Activated CD4-positive, alpha-beta T cell treated with anti-CD3 and anti-CD28 coated beads, Interleukin-2, amount 10 ng/mL, durations not matched to agents 7 days and 5 days (primary cell): ENCODE data around the gene CXADR. TPM values are rescaled to one million over a fixed set of nuclear protein-coding genes. Genes with fewer than 3 reads are reported as not detected.

Experiments
- CTCF ChIA-PET: fragments of 350-600 bp; sonication (Branson Sonifier 250); formaldehyde crosslinking; loops from one replicate; lab custom pipeline; 2021; ENCODE audit warnings: antibody characterized with exemption; lab: Charles Lee
- POLR2A ChIA-PET: fragments of 350-600 bp; sonication (Branson Sonifier 250); formaldehyde crosslinking; loops from one replicate; lab custom pipeline; 2021; ENCODE audit warnings: antibody characterized with exemption; lab: Charles Lee
- DNase-seq: peaks from one replicate; pipeline ENCODE4 v3.0.0-alpha.2; 2020
- H3K27ac Mint-ChIP-seq: one replicate; pipeline ENCODE4 v1.8.0; 2021; ENCODE audit warnings: mild to moderate bottlenecking, moderate library complexity, mixed read lengths
- H3K27me3 Mint-ChIP-seq: one replicate; pipeline ENCODE4 v1.8.0; 2021; ENCODE audit warnings: mixed read lengths
- H3K36me3 Mint-ChIP-seq: one replicate; pipeline ENCODE4 v1.8.0; 2021; ENCODE audit warnings: low read depth, mixed read lengths
- H3K4me1 Mint-ChIP-seq: one replicate; pipeline ENCODE4 v1.8.0; 2021; ENCODE audit warnings: mixed read lengths
- H3K4me3 Mint-ChIP-seq: one replicate; pipeline ENCODE4 v1.8.0; 2021; ENCODE audit warnings: mild to moderate bottlenecking, moderate library complexity, mixed read lengths
- H3K9me3 Mint-ChIP-seq: one replicate; pipeline ENCODE4 v1.8.0; 2021; ENCODE audit warnings: mixed read lengths
- total RNA-seq, 2 experiments: library from RNA; stranded (reverse); gene quantifications; one replicate each; pipeline ENCODE4 v1.2.3, GENCODE V29; 2021

CXADR gene
- total RNA-seq, 2 experiments from 2014 or later = 0.32 to 0.40 TPM

- ChIA-PET POLR2A (no interaction called here), CTCF (no interaction called here)
- H3K4me1 Mint-ChIP-seq = no peaks in the 10 kb centered on the region
- H3K9me3 Mint-ChIP-seq = no peaks in the 10 kb centered on the region
- H3K36me3 Mint-ChIP-seq = no peaks in the 10 kb centered on the region
- H3K27ac Mint-ChIP-seq = no peak overlapping the region
- no peak for DNase-seq
- no peak overlapping the region for H3K4me3 Mint-ChIP-seq
- H3K27me3 Mint-ChIP-seq = peaks cover 22% of the 10 kb centered on the region
Observed at GRCh38 chr21:17622018-17622417, 109.2 kb downstream of the CXADR start.

- Mint-ChIP-seq H3K27ac (no peak overlapping the region), H3K36me3 (no peaks in the 10 kb centered on the region), H3K9me3 (no peaks in the 10 kb centered on the region), H3K27me3 (no peaks in the 10 kb centered on the region), H3K4me3 (no peak overlapping the region), H3K4me1 (no peaks in the 10 kb centered on the region)
- POLR2A ChIA-PET = no interaction called here
- CTCF ChIA-PET = interaction anchor here (1.2 kb wide), 1 partner anchor 8 kb away, joined by 3 read pairs; no protein-coding TSS in a partner anchor
- no peak for DNase-seq
Observed at GRCh38 chr21:17631195-17631594, 118.4 kb downstream of the CXADR start.

- H3K27me3 Mint-ChIP-seq = no peaks in the 10 kb centered on the region
- ChIA-PET POLR2A (no interaction called here), CTCF (interaction anchor here (0.7 kb wide), 1 partner anchor 307 kb away, joined by 3 read pairs; no protein-coding TSS in a partner anchor)
- no peak overlapping the region for H3K4me3 Mint-ChIP-seq
- no peak for DNase-seq
- no peak overlapping the region for H3K27ac Mint-ChIP-seq
- no peaks in the 10 kb centered on the region for H3K4me1 Mint-ChIP-seq
- H3K36me3 Mint-ChIP-seq = no peaks in the 10 kb centered on the region
- H3K9me3 Mint-ChIP-seq = peaks cover 3% of the 10 kb centered on the region
Observed at GRCh38 chr21:17636711-17637110, 123.9 kb downstream of the CXADR start.

GRCh38 chr21:17640821-17641220 lies 128.0 kb downstream of the CXADR start:
- Mint-ChIP-seq H3K27ac (no peak overlapping the region), H3K27me3 (no peaks in the 10 kb centered on the region), H3K4me3 (no peak overlapping the region), H3K4me1 (no peaks in the 10 kb centered on the region), H3K9me3 (peaks cover 3% of the 10 kb centered on the region), H3K36me3 (no peaks in the 10 kb centered on the region)
- no peak for DNase-seq
- POLR2A ChIA-PET = no interaction called here
- CTCF ChIA-PET = no interaction called here

Other genes starting within 250 kb of the CXADR start
- gene BTG3, start 99.9 kb downstream of the CXADR start, total RNA-seq = 10 to 100 TPM; 41.2 to 44.1 TPM